Measurements from ENCODE around the gene FAM3D.

The FAM3D gene

DNA sequence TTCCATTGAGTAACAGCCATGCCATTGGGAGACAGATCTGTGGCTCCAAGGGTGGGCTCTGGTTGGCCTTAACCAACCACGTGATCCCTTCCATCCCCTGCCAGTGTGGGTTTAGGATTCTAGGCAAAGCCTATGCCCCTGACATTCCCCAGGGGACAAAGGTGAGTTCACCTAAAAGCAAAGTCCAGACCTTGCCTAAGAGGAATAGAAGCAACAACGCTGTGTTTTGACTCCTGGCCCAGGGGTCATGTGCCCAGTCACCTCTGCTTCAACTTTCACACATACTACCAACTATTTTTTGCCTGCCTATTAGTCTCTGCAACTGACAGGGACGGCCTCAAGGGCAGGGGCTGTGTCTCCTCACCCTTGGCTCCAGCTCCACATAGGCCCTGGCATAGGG is 42.0 kb downstream of the FAM3D start:
- no peak for DNase-seq

DNA sequence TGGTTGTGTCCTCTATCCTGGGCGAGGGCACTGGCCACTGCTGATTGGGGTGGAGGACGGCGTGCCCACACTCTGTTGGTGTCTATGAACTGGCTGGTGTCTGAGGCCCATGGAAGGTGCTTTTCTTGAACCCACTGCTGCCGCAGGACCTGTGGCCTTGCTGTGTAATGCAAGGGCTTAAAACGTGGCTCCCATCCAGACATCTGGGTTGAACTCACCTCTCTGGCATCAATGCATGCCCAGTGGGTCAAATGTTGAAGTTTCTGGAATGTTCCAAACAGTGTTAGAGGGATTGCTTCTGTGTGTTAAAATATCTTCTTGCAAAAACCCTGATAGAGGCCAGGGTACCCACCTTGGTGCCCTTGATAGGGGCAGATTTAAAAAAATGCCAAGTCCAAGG is 42.6 kb downstream of the FAM3D start:
- DNase-seq: no peak

DNA sequence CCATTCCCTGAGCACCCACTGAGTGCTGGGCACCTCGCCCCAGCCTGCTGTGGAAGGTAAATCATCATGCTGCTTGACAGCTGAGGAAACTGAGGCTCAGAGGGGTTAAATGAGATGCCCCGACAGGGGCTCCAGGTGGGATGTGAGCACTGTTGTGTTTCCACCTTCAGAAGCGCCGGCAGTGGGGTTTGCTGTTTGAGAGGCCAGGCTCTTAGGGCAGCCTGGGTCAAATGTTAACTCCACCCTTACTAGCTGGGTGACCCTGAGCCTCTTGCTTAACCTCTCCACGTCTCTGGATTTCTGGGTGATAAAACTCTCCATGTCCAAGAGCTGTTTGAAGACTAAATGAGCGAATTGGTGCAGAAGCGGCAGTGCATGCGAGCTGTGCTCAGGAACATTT is 43.1 kb downstream of the FAM3D start:
- DNase-seq: no peak

DNA sequence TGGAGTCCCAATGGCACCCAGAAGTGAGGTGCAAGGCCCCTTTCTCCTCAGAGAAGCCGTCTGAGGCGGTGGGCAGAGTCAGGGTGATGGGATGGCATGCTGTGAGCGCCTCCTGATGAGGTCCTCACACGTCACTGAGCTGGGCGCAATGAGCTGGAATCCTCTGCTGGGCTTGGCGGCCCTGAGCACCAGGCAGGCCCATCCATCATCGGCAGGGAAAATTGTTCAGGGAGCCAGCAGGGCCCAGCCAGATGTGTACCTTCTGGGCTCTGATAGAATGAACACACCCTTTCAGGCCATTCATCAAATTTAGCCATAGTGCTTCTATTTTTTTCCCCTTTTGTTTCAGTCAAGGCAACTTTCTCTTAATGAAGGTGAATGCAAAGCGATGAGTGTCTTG is 43.7 kb downstream of the FAM3D start:
- DNase-seq: no peak

DNA sequence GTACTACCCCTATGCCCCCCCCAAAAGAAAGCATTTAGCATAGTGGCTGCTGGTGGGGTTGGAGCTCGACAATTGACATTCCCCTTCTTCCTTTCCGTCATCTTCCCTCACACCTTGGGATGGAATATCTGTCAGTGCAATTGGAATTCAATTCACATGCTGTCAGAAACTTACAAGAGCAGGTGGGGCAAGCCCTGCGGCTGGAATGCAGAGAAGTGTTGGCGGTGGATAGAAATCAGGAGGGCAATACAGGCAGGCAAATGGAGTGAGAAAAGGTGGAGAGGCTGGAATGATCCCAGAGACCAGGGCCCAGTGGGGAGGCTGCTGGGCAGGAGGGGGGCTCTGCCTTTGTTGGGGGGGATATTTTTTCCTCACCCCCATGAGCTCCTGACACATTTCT is 44.1 kb downstream of the FAM3D start:
- no peak for DNase-seq

DNA sequence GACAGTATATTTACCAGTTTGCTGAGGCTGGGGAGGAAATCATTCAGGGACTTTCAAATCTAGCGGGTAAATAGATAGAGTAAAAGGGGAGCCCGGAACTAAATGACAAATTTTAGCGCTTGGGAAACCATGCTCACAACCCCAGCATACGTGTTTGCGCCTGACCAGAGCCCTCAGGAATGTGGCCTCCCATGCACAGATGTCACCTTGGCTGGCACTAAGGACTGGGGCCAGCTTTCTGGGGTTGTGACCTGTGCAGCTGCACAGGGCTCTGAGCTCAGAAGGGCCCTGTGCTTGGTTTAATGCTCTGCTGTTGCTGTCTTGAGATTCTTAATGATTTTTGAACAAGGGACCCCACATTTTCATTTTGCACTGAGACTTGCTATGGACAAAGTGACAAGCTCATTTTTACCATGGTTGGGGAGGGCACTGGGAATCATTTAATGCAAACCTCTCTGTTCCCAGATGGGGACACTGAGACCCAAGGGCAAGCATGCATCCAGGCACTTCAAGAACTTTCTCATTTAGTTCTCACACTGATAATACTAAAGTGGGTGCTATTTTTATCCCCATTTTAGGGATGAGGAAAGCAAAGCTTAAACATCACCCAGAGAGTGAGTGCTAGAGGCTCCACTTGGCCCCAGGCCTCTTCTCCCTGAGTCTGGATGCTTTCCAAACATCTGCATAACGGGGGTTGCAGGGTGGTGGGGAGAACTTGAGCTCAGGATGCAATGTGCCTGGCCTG is 45.3 kb downstream of the FAM3D start:
- no peak for DNase-seq

DNA sequence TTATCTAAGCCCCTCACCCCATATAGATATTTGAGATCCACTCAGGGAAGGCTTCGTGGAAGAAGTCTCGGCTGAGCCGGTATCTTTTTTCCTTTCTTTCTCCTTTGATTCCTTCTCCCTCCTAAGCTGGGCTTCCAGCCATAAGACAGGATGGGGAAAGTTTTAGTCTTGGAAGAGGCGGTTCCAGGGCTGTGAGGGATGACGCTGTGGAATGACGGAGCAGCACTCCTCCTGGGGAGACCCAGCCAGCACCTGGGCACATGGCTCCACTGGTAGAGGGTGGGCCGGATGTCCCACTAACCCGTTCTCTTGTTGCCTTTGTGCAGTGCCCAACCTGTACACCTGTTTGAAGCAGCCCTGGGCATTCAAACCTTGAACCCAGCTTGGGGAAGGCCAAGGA is 46.2 kb downstream of the FAM3D start:
- DNase-seq: no peak

DNA sequence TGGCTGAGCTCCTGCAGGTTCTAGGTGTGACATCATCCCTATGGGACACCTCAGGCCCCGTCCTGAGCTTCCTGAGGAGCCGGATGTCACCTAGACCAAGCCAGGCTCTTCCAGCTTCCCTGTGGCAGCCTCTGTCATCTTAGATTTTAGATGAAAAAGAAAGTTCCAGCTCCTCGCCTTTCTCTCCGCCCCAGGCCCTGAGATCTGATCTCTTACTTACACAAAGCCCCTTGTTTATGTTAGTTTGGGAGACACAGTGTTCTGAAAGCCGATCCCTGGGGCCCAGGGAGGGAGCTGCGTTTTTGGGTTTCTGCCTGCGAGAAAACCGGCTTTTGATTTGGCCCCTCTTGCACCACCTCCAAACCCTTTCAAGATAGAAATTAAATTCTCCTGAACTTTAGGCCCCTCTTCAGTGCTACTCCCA is 49.2 kb downstream of the FAM3D start:
- no peak for DNase-seq

DNA sequence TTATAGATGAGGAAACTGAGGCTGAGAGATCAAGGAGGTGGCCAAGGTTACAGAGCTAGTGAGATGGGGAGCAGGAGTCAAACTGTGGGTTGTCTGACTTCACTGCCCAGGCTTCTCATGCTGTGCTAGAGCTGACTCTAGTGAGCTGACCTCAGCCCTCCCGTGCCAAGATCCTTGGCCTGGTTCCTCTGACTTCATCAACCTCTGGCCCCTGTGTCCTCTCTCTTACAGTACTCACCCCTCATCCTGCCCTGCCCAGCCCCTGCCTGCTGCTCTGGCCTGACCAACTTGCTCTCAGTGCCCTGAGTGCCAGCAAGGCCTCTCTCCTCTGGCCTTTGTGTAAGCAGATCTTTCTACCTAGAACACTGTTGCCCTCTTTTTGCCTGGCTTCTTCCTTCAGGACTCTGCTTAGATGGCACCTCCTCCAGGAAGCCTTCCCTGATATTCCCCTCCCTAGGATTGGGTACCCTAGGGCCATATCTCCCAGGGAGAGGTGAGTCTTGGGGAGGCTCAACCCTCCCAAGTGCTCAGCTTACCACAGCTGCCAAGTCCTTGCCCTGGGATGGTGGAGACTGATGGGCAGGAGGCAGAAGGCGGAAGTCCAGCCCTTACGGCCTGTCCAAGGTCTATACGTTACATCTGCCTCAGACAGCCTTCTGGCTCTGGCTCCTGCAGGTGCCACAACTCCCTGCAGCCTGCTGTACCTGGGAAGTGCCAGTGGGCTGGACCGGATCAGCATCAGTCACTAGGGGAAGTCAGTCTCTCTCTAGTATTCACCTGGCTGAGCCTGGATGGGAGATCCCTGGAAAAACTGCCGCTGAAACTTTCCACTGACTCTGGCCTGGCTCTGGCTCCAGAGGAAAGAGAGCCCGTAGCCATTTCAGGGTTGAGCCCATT is 53.1 kb downstream of the FAM3D start:
- DNase-seq: no peak

DNA sequence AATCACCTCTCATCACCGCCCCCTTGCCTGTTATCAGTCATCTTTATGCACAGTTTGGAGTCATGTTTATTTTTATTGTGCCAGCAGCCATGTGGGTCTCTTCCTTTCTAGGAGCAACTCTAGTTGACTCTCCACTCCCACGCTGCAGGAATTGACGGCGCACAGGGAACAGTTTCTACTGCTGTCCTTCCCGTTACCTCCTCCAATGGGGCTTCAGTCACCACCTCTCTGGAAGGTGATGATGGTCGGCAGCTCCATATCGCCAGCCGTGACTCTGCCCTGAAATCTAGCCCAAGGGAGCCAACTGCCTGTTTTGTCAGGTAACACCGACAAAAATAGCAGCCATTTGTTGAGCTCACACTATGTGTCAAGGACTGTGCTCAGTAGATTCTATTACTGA is 53.7 kb downstream of the FAM3D start:
- no peak for DNase-seq

DNA sequence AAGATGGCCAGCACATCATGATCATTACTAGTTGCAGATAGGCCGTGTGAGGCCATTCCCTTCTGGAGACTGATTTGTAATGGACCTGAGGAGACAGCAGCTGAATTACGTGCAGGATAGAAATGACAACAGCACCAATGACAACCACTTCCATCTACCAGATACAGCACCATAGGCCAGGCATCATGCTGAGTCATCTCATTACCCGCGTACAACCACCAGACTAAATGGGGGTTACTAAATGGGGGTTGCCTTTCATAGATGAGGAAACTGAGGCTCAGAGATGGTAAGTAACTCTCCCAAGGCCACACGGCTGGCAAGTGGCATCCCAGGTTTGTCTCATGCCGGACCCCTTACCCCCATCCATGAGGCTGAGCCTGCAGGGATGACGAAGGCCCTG is 56.6 kb downstream of the FAM3D start:
- no peak for DNase-seq

DNA sequence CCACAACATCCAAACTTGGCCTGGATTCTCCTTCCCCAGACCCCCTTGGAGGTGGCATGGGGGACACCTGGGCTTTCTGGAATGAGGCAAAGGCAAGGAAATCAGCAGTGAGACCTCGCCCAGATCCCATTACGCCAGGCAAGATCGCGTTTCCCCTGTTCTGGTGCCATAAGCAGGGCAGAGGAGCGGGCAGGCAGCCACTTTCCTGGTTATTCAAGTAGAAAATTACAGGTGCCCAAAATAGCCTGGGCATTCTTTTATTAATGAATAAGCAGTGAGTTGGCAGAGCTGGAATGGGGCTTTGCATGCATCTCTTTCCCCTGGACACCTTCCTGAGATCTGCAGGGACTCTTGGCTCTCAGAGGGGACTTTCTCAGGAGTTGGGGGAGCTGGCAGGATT is 57.9 kb downstream of the FAM3D start:
- DNase-seq: no peak

DNA sequence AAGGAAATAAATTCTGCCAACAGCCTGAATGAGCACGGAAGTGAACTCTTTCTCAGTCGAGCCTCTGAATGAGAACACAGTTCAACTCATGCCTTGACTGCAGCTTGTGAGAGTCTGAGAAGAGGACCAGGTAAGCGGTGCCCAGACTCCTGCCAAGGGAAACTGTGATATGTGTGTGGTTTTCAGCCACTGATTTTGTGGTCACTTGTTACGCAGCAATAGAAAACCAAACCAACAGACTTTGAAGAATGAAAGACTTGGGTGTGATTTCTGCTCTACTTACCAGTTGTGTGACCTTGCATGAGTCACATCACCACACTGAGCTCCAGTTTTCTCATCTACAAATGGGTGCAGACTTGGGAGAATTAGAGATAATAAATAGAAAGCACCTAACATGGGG is 58.8 kb downstream of the FAM3D start:
- no peak for DNase-seq

DNA sequence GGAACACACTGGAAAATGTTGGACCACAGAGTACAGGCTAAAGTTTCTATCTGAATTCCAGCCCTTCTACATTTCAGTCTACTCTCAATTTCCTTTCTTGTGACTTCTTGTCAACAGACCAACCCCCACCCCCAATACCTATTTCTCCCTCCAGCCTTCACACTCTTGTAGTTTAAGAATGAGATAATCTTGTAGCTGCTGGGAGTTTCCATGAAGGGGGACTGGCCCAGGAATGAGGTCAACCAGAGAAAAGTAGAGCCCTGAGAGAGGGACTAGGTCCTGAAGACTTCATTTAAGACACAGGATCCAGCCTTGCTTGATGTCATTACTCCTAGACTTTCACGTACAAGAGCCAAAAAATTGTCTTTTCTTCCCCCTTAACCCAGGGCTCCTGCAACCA is 59.9 kb downstream of the FAM3D start:
- no peak for DNase-seq

DNA sequence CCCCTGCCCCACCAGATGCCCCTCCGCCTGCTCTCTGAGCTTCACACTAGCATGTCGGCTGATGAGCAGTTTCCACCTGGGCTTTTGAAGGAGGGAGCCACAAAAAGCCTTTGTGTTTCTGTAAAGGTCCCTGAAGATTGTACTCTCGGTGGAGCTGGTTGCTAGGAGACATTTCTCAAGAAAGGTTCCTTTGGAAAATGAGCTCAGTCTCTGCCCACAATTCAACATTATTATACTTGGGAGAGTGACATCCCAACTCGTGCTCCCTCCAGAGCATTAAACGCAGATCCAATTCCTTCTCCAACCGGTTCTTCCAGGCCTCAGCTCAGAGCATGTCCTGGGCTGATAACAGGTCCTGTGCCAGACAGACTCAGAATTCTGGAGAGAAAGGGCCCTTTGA is 62.5 kb downstream of the FAM3D start:
- DNase-seq: no peak

DNA sequence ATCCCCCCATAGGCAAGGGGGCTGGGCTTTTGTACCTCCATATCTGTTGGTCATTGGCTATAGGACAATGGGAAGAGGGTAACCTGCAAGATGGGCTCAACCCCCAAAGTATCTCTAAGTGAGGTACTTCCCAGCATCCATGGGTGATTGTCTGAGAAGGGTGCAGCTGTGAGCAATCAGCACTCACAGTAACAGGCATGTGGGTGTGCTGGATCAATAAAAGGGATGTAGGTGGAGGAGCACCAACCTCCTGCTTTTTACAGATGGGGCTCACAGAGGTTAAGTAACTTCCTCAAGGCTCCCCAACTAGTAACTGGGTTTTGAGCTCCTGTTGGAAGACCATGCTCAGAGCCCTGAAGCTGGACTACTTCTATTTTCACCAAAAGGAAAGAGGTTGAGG is 63.0 kb downstream of the FAM3D start:
- no peak for DNase-seq

DNA sequence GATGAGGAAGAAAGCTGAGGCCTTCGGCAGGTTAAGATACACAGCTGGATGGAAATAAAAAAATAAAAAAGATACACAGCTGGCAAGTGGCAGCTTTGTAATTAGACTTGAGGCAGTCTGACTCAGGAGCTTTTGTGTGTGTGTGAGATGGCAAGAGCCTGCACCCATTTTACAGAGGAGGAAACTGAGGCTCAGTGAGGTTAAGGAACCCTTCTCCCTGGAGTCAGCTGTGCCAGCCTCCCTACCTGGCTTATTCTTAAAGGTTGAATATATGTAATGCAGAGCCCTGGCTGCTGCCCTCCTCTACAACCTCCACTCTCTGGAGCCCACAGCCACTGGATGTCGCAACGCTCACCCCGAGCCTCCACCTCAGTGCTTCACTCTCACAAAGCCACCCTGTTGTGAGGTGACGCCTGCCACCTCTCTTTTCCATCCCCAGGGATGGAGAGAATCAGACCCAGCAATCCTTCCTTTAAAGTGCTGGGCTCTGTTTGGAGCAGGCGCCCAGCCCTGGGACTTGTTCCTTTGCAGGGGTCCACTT is 68.7 kb downstream of the FAM3D start:
- no peak for DNase-seq

DNA sequence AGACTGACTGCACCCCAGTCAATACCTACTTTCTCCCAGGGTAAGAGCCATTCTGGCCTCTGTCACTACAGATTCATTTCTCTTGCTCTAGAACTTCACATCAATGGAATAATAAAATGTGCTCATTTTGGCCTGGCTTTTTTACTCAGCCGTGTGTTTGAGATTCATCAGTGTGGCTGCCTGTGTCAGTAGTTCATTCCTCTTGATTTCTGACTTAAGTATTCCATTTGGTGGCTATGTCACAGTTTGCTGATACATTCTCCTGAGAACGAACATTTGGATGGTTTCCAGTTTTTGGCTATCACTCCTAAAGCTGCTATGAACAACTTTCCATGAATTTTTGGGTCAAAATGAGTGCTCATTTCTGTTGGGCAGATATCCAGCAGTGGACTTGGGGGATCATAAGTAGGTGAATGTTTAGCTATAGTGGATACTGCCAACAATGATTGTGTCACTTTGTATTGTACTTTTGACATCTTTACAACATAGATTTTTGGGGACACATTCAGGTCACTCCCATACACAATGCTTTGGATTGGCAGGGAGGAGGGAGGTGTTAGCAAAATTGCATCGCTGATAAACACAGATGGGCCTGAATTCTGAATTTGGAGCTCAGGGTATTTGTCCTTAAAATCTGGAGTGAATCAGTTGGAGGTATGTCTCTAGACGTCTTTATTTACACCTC is 69.6 kb downstream of the FAM3D start:
- DNase-seq: no peak

DNA sequence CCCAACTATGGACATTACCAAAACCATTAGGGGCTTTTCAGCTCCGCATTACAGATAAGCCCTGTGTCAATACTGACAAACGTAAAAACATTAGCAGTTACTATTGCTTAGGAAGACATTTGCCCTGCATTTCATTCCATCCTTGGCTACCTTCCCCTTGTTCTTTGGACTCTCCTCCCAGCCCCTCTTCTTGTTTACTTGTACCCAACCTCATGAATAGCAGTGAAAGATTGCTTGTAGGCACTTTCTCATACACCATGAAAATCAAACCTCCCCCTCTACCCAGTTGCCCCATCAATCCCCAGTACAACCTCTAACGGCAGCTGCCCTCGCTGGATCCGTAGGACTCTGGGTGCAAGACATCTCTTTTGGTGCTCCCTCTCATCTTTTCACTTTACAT is 72.5 kb downstream of the FAM3D start:
- no peak for DNase-seq

DNA sequence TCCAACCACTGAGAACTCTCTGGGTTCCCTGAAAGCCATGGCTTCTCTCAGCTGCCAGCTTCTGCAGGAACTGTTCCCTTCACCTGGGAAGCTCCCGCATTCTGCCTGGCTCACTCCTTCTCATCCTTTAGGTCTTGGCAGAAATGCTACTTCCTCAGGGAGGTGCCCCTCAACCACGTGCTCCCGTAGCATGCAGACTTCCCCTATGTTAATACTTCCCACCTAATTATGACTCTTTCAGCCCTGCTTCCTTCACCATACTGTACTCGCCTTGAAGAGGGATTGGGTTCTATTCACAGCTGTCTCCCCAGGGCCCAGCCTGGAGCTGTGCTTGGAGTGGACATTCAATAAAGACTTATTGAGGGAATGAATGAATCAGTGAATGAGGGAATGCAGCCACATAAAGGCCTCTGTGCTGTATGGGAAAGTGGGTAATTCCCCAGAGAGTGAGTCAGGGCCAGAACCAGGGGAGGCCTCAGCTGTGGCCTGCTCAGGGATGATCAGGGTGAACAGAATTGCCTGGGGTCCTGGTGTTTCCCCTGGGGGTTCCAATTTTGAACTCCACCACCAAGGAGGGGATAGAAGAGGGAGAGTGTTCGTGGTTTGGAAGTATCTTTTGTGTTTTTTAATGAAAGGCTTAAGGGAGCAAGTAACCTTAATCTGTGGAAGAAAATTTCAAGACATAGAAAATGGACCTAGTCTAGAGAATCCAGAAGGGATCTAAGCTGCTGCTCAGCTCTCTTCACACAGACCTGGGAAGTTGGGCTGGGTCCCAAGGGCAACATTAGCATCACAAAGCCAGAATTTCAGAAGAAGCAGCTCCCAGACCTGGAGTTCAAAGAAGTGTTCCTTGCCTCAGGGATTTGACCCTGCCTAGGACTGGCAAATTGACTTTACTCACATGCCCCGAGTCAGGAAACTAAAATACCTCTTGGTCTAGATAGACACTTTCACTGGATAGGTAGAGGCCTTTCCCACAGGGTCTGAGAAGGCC is 74.8 kb downstream of the FAM3D start:
- no peak for DNase-seq

DNA sequence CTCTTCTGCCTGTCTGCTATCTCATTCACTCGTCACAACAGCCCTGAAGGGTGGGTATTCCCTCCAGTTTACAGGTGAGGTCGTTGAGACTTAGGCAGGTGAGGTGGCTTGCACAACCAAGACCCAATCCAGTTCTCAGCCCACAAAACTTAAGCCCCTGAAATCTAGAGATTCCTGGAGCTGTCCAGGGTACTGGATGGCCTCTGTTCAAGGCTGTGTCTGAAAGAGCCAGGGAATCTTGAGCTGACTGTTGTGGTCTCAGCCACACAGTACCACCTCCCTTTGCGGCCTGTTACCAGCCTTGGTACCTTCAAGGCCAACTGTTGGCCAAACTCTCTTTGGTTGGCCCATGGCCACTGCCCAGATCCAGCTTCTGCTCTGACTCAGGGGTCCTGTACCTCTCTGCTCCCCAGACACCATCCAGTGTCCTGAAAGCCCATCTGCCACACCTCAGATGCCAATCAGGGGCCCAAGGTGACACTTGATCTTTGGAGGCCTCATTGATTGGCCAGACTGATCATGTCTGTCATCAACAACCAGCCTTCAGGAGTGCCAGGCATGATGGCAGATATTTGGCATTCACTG is 78.5 kb downstream of the FAM3D start:
- no peak for DNase-seq

DNA sequence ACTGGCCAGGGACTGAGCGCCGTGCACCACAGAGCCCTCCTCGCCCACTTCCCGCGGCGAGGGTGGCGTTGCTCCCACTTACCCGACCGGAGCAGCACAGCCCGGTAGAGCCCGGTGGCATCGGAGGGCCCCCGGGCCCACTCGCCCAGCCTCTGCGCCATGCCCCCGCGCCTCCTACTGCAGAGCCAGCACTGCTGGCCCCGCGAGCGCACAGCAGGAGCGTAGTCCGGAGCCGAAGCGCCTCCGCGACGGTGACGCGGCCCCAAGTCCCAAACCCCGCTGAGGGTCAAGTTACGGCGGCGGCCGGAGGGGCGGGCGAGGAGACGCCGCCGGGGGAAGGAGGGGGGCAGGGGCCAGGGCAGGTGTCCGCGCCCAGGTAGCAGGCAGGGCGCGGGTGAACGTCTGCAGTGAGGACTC is 79.8 kb downstream of the FAM3D start:
- no peak for DNase-seq
